SW480 (cell line): ENCODE data around the gene WNT1.

Source experiments
- DNase-seq: peaks from one replicate; pipeline ENCODE4 v3.0.0-alpha.2; 2016; ENCODE audit warnings: low spot score

WNT1 gene

GRCh38 chr12:48961331-48961730 lies 16.8 kb upstream of the WNT1 start:
- peak; percentile 48 for DNase-seq

DNA sequence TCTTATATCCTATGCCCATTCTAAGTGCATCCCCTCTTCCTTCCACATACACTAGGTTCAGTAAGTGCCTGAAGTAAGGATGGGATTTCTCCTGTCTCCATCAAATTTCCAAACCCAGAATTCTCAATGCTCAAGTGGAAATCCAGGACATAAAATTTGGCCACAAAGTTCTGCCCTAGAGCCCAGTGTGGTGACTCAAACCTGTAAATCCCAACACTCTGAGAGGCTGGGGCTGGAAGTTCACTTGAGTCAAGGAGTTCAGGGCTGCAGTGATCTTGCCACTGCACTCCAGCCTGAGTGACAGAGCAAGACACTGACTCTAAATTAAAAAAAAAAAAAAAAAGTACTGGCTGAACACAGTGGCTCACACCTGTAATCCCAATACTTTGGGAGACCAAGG lies 16.3 kb upstream of the WNT1 start:
- DNase-seq = no peak

DNA sequence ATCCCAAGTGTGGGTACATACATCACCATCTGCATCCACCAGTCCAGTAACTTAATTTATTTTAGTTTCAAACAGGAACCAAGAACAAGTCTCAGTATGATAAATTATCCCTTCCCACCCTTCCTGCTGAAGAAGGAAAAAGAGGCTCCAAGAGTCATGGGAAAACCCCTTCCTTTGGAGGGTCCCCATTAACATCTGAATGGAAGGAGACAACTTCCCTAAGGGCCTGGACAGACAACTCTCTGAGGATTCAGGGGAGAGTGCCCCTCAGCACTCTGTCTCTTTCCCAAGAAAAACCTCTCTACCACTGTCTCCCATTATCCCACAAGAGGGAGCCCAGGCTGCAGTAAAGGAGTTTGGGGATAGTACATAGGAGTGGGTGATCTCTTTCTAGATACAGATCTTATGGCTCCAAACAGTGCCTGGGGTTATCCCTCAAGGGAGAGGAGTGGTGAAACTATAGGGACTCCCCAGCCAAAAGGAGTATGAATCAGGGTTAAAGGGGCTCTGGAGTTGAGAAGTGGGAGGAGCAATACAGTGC lies 12.8 kb upstream of the WNT1 start:
- peak; percentile 59 for DNase-seq

DNA sequence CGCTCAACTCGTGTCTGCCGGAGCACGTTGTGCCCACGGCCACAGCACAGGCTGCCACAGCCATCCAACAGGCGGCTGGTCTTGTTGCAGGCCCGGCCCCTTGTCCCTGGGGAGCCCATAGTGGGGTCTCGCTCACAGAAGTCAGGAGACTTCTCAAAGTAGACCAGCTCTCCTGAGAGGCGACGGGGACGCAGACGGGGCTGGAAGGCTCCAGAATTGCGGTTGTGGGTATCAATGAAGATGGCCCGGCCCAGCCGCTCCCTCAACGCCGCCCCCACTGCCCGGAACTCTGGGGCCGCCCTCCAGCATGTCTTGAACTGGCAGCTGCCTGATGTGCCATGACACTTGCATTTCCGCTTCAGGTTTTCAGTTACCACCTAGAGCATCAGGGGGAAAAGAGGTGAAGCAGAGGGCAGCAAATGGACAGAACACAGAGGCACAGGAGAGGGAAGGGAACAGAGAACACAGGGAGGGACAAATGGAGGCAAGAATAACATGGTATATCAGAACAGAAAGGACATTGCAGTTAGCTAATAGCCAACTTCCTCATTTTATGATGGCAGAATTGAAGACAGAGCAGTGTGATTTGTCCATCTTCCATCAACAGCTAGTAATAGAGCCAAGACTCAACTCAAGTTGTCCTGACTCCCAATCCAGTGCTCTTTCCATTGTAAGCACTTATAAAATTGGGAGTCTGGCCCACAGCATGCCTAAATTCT lies 11.8 kb upstream of the WNT1 start:
- DNase-seq = no peak

DNA sequence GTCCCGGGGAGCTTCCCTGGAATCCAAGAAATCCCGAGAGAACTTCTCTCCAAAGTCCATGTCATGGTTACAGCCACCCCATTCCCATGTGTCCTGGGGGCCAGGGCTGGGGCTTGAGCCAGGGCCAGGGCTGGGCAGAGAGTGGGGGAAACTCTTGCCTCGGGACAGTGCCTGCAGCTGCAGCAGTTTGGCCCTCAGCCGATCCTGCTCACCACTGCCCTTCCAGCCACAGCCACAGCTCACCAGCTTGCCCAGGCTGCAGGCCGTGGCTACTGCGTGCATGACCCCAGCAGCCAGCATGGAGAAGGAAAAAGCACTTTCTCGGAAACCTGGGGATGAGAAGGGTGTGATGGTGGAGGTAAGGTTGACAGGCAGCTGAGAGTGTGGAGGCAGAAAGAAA lies 10.1 kb upstream of the WNT1 start:
- DNase-seq = no peak

- no peak for DNase-seq
Observed at GRCh38 chr12:48968467-48968866, 9.7 kb upstream of the WNT1 start.

GRCh38 chr12:48969160-48969771 lies 8.9 kb upstream of the WNT1 start:
- no peak for DNase-seq

GRCh38 chr12:48969833-48970701 lies 8.1 kb upstream of the WNT1 start:
- no peak for DNase-seq

DNA sequence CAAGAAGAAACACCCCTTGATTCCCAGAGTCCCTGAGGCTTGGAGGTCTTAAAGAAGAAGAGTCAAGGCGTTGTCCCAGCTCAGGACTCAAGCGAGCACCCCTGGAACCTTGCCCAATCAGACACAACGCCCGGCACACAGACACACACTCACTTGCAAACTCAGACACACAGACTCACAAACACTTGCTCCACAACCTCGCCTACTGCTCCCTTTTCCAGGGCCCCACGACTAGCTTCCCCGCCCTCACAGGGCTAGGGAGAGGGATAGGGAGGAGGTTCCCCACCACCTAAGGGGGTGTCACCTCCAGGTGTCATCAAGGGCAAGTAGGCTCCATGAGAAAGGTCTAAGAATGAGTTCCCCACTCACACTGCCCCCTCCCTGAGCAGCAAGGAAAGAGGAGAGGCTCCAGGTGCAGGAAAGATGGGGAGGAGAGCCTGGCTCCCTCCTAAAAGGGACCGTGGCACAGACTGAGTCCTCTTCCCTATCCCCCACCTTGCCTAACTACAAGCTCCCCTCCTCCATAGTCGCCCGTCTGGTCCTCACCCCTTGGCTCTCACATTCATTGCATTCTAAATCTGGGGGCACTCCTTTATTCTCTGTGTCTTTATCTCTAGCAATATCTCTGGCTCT lies 7.3 kb upstream of the WNT1 start:
- no peak for DNase-seq

DNA sequence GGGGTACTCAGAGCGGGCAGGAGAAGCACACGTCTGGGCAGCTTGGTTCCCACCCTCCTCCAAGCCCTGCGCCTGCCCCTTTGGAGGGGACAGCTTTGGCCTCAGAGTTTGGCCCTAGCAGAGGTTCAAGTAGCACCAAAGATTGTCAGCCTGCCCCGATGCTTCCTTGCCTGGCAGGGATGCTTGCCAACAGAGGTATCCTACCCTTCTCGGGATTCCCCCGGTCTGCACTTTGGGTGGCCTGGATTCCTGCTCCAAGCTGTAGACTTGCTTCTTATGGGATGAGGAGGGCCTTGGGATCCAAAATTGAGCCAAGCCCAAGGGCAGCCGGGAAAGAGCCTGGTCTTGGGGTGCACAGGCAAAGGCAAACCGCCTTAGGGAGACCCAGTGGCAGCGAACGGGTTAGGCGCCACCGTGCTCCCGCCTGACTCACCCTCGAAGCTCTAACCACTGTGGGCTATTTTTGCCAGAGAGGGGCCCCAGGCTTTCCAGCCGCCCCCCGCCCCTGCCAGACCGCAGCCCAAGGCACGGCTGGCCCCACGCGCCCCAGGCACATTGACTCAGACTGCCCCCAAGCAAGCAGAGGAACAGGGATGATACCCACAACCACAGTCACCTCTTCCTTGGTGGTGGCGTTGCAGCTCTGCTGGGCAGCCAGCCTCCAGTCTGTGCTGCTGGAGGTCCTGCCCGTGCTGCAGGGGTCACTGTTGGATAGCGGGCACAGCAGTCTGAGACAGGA lies 5.7 kb upstream of the WNT1 start:
- DNase-seq = no peak

DNA sequence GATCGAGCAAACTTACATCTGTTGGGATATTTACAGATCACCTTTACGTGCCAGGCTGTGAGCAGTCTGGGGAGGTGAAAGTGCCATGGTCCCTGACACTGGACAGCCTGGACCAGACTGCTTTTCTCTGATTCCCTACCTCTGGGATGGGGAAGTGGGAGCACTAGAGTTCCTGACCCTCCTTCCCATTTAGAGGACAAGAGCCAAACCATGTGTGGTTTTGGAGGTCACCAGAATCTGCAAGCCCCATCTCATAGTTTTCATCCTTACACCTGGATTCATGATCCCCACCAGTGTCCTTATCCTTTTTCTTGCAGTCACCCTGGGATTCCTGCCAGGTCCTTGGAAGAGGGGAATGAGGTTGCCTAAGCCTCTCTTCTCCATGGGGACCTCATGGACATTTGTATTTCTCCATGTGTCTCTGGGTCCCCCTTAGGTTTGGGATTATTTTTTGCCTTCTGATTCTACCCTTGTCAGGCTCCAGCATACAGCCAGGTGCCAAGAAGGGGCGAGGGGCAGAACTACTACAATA lies 5.1 kb upstream of the WNT1 start:
- no peak for DNase-seq

DNA sequence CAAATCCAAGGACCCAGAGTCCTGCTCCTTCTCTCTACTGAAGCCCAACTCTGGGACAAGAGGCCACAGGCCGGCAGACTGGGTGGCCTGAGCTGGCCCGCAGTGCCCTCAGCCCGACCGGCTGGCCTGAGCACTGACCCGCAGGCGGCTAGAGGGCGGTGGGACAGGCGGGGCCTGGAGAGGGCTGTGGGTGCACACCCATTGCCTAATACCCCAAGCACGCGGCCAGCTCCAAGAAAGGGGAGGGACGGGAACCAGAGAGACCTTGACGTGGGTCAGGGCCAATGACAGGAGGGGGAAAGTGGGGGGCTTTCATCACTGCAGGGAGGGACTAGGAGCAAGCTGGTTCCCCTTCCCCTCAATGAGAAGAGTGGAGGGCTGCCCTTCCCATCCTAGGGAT lies 4.6 kb upstream of the WNT1 start:
- no peak for DNase-seq

DNA sequence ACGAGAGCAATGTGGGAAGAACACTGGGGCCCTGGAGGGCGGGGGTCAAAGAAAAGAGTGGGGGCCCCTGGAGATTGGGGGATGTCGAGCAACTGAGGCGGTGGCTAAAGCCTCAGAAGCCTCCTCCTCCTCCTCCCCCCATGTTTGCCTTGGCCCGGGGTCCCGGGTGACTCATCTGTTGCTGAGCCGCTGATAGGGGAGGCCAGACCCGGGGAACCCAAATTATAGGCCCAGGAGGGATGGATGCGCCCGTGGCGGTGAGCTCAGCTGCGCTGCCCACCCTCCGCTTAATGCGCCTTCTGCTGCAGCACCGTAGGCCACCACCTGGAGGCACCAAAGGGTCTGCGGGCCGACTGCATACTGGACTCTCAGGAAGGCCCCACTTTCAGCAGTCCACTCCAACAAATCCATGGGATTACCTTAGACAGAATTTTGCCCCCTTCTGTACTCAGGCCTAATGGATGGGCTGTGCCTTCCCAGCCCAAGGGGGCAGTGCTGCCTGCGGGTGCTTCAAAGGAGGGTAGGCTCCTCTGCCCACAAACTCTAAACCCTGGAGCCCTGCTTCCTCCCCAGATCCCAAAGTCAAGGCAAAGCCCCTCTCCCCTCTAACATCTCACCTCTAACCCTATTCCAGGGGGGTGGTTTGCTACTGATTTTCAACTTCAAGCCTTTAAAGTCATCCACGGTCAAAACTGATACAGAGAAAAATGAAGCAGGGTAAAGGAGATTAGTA lies 4.0 kb upstream of the WNT1 start:
- DNase-seq = no peak

DNA sequence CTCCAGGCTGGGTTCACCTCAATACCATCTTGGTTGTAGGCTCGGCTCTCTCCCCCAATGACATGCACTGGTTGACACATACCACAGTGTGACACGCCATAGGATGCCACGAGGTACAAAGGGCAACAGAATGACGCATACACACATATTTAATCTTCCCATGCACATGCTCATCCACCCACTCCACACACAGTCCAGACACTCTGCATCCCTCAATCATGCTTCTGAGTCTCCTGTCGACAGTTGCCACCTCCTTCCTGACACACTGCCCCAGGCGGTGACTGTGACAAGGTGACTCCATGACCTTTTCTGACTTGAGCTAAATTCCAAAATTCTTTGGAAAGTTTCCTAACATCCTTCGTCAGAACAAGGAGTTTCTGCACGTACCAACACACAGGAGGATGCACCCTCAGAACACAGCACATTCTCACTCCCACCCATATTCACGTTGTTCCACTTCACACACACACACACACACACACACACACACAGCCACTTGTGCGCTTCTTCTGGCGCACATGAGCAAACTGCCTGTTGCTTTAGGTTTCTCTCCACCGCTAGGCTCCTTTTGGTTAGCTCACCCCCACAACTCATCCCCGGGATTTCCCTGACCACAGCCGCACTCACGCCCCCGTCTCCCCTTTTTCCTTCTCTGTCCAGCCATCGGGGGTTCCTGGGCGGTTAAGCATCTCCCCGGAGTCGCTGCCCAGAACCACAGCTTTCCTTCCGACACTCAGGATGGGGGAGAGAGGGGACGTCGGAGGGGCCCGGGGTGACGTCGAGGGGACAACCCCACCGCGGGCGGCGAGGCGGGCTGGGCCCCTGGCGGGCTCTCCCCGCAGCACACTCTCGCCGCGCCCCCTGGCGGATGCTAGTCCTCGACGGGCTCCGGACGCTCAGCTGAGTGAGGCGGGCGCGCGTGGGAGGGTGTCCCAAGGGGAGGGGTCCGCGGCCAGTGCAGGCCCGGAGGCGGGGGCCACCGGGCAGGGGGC lies 536 bp upstream of the WNT1 start:
- DNase-seq = peak; percentile 87

DNA sequence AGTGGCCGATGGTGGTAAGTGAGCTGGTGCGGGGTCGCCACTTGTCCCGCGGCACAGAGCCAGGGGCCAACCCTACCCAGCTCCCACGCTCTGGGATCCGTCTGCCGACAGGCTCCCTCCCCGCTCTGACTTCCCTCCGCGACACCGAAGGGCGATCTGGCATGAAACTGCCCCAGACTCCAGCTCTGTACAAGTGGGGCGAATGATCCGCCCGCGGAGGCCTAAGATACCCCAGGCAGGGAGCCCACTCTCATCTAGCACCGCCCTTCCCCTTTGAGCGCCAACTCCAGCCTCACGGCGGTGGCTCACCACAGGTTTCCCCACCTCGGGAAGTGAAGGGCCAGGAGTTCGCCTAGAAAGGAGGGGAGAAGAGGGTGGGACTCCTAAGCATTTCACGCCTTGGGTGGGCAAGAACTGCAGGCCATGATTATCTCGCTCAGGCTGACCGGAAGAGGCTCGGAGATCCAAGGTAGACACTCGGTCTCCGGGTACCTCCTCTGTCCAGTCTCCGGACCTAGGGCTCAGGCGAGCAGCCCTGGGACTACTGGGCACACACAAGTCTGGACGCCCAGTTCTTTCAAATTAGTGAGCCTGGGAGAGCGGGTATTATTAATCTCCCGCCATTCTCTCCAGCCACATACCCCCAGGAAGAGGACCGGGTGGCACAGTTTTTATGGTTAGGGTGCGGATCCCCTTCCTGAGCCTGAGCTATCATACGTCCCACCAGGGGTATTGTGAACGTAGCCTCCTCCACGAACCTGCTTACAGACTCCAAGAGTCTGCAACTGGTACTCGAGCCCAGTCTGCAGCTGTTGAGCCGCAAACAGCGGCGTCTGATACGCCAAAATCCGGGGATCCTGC lies 849 bp downstream of the WNT1 start:
- no peak for DNase-seq

DNA sequence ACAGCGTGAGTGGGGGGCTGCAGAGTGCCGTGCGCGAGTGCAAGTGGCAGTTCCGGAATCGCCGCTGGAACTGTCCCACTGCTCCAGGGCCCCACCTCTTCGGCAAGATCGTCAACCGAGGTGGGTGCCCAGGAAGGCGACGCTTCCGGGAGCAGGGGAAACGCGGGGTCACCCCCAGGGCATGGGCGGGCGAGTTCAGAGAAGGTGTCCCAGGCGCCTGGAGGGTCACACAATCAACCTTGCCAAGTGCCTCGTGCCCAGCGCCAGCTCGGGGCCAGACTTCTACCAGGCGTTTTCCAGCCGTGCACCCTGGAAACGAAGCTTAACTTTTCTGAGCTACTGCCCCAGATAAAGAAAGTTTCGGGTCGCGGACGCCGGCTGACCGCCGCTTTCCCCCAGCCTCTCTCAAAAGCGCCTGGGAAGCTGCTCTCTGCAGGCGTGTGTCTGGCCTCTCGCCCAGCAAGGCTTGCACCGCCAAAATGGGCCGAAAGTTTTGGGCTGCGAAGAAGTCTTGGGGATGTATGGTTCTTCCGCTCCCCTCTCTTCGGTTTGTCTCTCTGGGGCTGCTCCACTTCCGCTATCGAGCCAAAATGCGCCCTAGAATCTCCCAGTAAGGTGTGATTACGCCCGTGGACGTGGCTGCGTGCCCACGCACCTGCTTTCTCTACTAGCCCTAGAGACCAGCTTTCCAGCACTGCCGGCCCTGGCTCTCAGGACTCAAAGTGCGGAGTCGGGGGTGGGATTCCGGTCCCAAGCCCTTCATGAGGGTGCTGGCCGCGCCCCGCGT lies 1.7 kb downstream of the WNT1 start:
- DNase-seq = no peak

- no peak for DNase-seq
Observed at GRCh38 chr12:48980389-48980952, 2.3 kb downstream of the WNT1 start.
